ENCODE measurements around the gene OLIG1.

The OLIG1 gene

GRCh38 chr21:33031152-33031911 is 38.6 kb upstream of the OLIG1 start:
- no peak for DNase-seq (ENCODE audit: low read depth in 2 of 2)

- no peak for DNase-seq (ENCODE audit: low read depth in 2 of 2)
These were observed 37.4 kb upstream of the OLIG1 start for GRCh38 chr21:33032434-33033047.

- no peak for DNase-seq (ENCODE audit: low read depth in 2 of 2)
These were observed 36.6 kb upstream of the OLIG1 start for GRCh38 chr21:33033094-33033951.

GRCh38 chr21:33033961-33034413 is 36.0 kb upstream of the OLIG1 start:
- DNase-seq (ENCODE audit: low read depth in 2 of 2) = no peak

- DNase-seq (ENCODE audit: low read depth in 2 of 2) = no peak
These were observed 34.8 kb upstream of the OLIG1 start for GRCh38 chr21:33035147-33035546.

- peak in 1 of 2 donors; percentile 10 for DNase-seq (ENCODE audit: low read depth in 2 of 2)
These were observed 33.3 kb upstream of the OLIG1 start for GRCh38 chr21:33036430-33037162.

- no peak for DNase-seq (ENCODE audit: low read depth in 2 of 2)
These were observed 32.4 kb upstream of the OLIG1 start for GRCh38 chr21:33037501-33037900.

GRCh38 chr21:33039536-33039935 is 30.4 kb upstream of the OLIG1 start:
- no peak for DNase-seq (ENCODE audit: low read depth in 2 of 2)

- no peak for DNase-seq (ENCODE audit: low read depth in 2 of 2)
These were observed 29.7 kb upstream of the OLIG1 start for GRCh38 chr21:33040215-33040614.

GRCh38 chr21:33041981-33042380 is 28.0 kb upstream of the OLIG1 start:
- DNase-seq (ENCODE audit: low read depth in 2 of 2) = no peak

- DNase-seq (ENCODE audit: low read depth in 2 of 2) = no peak
These were observed 27.1 kb upstream of the OLIG1 start for GRCh38 chr21:33042812-33043211.

- no peak for DNase-seq (ENCODE audit: low read depth in 2 of 2)
These were observed 23.5 kb upstream of the OLIG1 start for GRCh38 chr21:33046455-33046854.

- no peak for DNase-seq (ENCODE audit: low read depth in 2 of 2)
These were observed 22.7 kb upstream of the OLIG1 start for GRCh38 chr21:33047231-33047630.

- no peak for DNase-seq (ENCODE audit: low read depth in 2 of 2)
These were observed 18.0 kb upstream of the OLIG1 start for GRCh38 chr21:33051925-33052324.

GRCh38 chr21:33053951-33054350 is 16.0 kb upstream of the OLIG1 start:
- DNase-seq (ENCODE audit: low read depth in 2 of 2) = no peak

GRCh38 chr21:33055991-33056390 is 13.9 kb upstream of the OLIG1 start:
- DNase-seq (ENCODE audit: low read depth in 2 of 2) = no peak

- DNase-seq (ENCODE audit: low read depth in 2 of 2) = no peak
These were observed 12.5 kb upstream of the OLIG1 start for GRCh38 chr21:33057385-33057940.

GRCh38 chr21:33058527-33058926 is 11.4 kb upstream of the OLIG1 start:
- DNase-seq (ENCODE audit: low read depth in 2 of 2) = no peak

- no peak for DNase-seq (ENCODE audit: low read depth in 2 of 2)
These were observed 11.0 kb upstream of the OLIG1 start for GRCh38 chr21:33058957-33059356.

GRCh38 chr21:33059380-33059841 is 10.5 kb upstream of the OLIG1 start:
- DNase-seq (ENCODE audit: low read depth in 2 of 2) = no peak

- no peak for DNase-seq (ENCODE audit: low read depth in 2 of 2)
These were observed 8.7 kb upstream of the OLIG1 start for GRCh38 chr21:33061233-33061632.

Measured in activated CD8-positive, alpha-beta memory T cell treated with anti-CD3 and anti-CD28 coated beads for 4 hours (primary cell).